Keratinocyte (primary cell): ENCODE measurements around the gene LDB1.

ENCODE experiments used
- CTCF ChIP-seq, 3 experiments: IDR thresholded peaks in 1 of 3; conservative IDR thresholded peaks in 1 of 3; optimal IDR thresholded peaks in 1 of 3; 2 replicates in 2 of 3; 3 replicates in 1 of 3; pipeline versions ENCODE3 to v1.5.1; 2011; ENCODE audit warnings: low read length in 3 of 3, mild to moderate bottlenecking in 3 of 3, moderate library complexity in 2 of 3, control low read depth in 1 of 3, inconsistent platforms in 1 of 3; ENCODE audit not compliant: insufficient read depth in 2 of 3; ENCODE audit errors: extremely low read depth in 1 of 3
- EZH2 ChIP-seq: IDR thresholded peaks from one replicate; pipeline ENCODE4 v1.6.1; 2012; ENCODE audit warnings: inconsistent platforms, mild to moderate bottlenecking, low read length, moderate library complexity

GRCh38 chr10:102069071-102069470, 51.1 kb downstream of the LDB1 start:
- TF ChIP-seq CTCF (optimal IDR thresholded peaks at IDR 0.05 in 1 of 3, IDR thresholded peaks at IDR 0.05 in 1 of 3, conservative IDR thresholded peaks at IDR 0.05 in 1 of 3; ENCODE audit: extremely low read depth in 1 of 3, insufficient read depth in 2 of 3, low read length in 3 of 3) (no peak), EZH2 (no peak)
